Fibroblast of gingiva (primary cell): ENCODE data around the gene HACD1.
"Not testable (repeated sequence)": the region's sequence is repeated elsewhere in the genome, so short reads cannot be mapped to it uniquely, and the experiment has no call there.

Source experiments
- DNase-seq: peaks from one replicate; pipeline ENCODE4 v3.0.0-alpha.2; 2011; ENCODE audit warnings: low read depth

The HACD1 gene

GRCh38 chr10:17643339-17643754 is 26.2 kb upstream of the HACD1 start:
- DNase-seq: peak; percentile 77

GRCh38 chr10:17640331-17640816 is 23.2 kb upstream of the HACD1 start:
- no peak for DNase-seq

- DNase-seq: no peak
Measured at GRCh38 chr10:17637869-17638268, 20.7 kb upstream of the HACD1 start.

GRCh38 chr10:17633353-17633752 is 16.2 kb upstream of the HACD1 start:
- DNase-seq: no peak

- not testable (repeated sequence) for DNase-seq
Measured at GRCh38 chr10:17632590-17632989, 15.4 kb upstream of the HACD1 start.

GRCh38 chr10:17626656-17627055 is 9.5 kb upstream of the HACD1 start:
- DNase-seq: no peak

GRCh38 chr10:17624996-17625395 is 7.8 kb upstream of the HACD1 start:
- no peak for DNase-seq

- no peak for DNase-seq
Measured at GRCh38 chr10:17622061-17622460, 4.9 kb upstream of the HACD1 start.

GRCh38 chr10:17616403-17617030 is 657 bp downstream of the HACD1 start:
- peak; percentile 71 for DNase-seq

- no peak for DNase-seq
Measured at GRCh38 chr10:17609523-17610079, 7.6 kb downstream of the HACD1 start.

GRCh38 chr10:17607603-17608332 is 9.4 kb downstream of the HACD1 start:
- peak; percentile 45 for DNase-seq

GRCh38 chr10:17607060-17607459 is 10.1 kb downstream of the HACD1 start:
- no peak for DNase-seq

GRCh38 chr10:17606547-17607040 is 10.6 kb downstream of the HACD1 start:
- DNase-seq: no peak

- no peak for DNase-seq
Measured at GRCh38 chr10:17605936-17606335, 11.2 kb downstream of the HACD1 start.

- DNase-seq: no peak
Measured at GRCh38 chr10:17599089-17599488, 18.1 kb downstream of the HACD1 start.

- no peak for DNase-seq
Measured at GRCh38 chr10:17597386-17597785, 19.8 kb downstream of the HACD1 start.

- no peak for DNase-seq
Measured at GRCh38 chr10:17590969-17591645, 26.1 kb downstream of the HACD1 start.

GRCh38 chr10:17589316-17589715 is 27.9 kb downstream of the HACD1 start:
- DNase-seq: not testable (repeated sequence)

- DNase-seq: no peak
Measured at GRCh38 chr10:17588420-17588819, 28.8 kb downstream of the HACD1 start.

GRCh38 chr10:17587321-17587720 is 29.9 kb downstream of the HACD1 start:
- not testable (repeated sequence) for DNase-seq

- DNase-seq: no peak
Measured at GRCh38 chr10:17586821-17587234, 30.3 kb downstream of the HACD1 start.

- DNase-seq: no peak
Measured at GRCh38 chr10:17585016-17585415, 32.2 kb downstream of the HACD1 start.
